Islet of Langerhans (tissue), 1 donor: ENCODE results near the gene FTL.

Experiments
- FAIRE-seq: peaks from one replicate; lab custom pipeline; 2011; peaks lifted over from hg19 to GRCh38; lab: Jason Lieb, UNC

The FTL gene

GRCh38 chr19:48966541-48967345, 1.6 kb downstream of the FTL start:
- no peak for FAIRE-seq

DNA sequence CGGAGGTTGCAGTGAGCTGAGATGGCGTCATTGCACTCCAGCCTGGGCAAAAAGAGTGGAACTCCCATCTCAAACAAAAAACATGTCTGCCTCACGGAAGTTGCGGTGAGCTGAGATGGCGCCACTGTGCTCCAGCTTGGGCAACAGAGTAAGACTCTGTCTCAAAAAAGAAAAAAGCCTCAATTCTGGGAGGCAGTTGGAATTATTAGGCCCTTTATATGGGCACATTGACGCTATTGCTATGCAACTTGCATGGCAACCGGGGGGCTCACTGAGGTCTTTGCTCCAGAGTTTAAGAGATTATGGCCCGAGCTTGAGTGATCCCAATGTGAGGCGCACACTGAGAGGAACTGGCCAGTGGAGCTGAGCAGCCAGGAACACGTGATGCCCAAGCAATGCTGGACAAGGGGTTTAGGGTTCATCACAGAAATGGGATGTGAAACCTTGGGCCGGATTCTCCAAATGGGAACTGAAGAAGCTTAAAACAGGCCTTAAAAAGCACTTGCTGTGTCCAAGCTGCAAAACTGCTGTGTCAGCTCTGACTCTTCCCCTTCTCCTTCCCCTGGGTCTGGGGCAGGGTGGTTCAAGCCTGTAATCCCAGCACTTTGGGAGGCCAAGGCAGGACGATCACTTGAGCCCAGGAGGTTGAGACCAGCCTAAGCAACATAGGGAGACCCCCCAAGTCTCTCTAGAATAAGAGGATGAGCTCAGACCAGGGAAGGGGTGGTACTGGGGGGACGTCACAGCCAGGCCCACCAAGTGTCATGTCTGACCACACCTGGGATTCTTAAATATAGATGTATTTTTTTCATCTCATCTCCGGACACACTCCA, 2.5 kb downstream of the FTL start:
- FAIRE-seq = no peak

GRCh38 chr19:48968179-48968661, 3.1 kb downstream of the FTL start:
- no peak for FAIRE-seq

- no peak for FAIRE-seq
Observed at GRCh38 chr19:48968813-48969218, 3.7 kb downstream of the FTL start.

DNA sequence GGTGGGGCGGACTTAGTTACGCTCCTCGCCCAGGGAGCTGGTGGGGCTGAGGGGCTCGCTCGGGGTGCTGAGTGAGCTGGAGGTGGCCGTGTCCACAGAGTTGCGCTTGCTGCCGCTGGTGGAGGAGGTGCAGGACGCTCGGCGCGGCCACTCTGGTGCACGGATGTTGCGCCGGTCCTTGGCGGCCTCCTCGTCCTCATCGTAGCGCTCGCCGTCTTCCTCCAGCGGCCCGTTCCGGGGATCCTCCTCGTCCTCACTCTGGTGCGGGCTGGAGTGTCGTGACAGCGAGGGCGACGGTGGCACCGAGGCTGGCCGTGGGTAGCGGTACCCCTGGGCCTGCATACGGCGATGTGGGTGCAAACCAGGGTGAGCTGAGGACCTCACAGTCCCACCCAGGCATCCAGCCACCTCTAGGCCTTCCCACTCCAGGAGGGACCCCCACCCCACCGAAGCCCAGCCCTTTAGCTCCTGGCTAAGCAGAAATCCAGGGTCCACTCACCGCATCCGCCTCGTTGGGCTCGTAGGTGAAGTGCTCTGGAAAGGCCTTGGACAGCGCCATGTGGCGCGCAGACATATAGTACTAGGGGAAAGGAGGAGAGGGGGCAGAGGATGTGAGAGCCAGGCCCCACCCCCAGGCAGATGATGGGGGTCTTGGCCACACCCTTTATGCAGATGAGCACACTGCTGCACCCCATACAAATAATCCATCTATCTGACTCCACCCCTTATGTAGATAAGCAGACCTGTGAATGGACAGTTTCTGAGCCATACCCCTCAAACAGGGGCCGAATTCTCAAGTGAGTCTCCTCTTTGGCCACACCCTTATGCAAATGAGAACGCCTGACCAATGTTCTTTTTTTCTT, 4.4 kb downstream of the FTL start:
- FAIRE-seq = no peak

DNA sequence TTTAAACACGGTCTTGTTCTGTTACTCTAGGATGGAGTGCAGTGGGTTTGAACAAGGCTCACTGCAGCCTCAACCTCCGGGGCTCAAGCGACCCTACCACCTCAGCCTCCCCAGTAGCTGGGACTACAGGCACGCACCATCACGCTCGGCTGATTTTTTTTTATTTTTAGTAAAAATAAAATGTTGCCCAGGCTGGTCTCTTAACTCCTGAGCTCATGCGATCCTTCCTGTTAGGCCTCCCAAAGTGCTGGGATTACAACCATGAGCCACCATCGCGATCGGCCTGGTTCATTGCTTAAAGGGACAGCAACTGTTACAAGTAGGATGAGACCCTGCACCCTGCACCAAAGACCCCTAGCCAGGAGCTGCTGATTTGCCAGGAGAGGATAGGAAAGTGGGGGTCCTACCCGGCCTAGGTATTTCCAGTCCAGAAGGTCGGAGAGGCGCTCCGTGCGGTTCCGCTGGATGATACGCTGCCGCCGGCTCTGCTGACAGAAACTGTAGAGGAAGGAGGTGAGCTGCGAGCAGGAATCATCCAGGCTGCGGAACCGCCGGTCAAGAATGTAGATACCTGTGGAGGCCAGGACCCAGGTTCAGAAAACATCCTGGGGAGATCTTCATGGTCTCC, 5.1 kb downstream of the FTL start:
- no peak for FAIRE-seq

GRCh38 chr19:48970923-48971395, 5.8 kb downstream of the FTL start:
- no peak for FAIRE-seq

GRCh38 chr19:48975947-48976847, 11.1 kb downstream of the FTL start:
- no peak for FAIRE-seq

- FAIRE-seq = no peak
Observed at GRCh38 chr19:48977061-48977460, 12.0 kb downstream of the FTL start.

- no peak for FAIRE-seq
Observed at GRCh38 chr19:48982280-48982679, 17.2 kb downstream of the FTL start.

GRCh38 chr19:48985711-48986110, 20.6 kb downstream of the FTL start:
- FAIRE-seq = no peak

- FAIRE-seq = no peak
Observed at GRCh38 chr19:48986211-48986610, 21.1 kb downstream of the FTL start.

DNA sequence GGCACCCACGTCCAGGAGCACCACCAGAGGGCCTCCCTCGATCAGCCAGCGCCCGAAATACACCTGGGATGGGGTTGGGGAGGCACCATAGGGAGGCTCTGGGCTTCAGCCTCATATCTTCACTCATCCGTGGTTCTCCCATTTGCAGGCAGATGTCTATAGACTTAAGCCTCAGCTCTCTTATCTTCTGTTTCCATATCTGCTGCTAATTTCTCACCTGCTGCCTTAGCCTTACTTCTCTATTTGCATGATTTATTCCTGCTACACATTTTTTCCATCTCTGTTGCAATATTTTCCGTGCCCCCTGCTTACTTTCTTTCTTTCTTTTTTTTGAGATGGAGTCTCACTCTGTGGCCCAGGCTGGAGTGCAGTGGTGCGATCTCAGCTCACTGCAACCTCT, 22.2 kb downstream of the FTL start:
- no peak for FAIRE-seq

- FAIRE-seq = no peak
Observed at GRCh38 chr19:48988286-48988685, 23.2 kb downstream of the FTL start.

DNA sequence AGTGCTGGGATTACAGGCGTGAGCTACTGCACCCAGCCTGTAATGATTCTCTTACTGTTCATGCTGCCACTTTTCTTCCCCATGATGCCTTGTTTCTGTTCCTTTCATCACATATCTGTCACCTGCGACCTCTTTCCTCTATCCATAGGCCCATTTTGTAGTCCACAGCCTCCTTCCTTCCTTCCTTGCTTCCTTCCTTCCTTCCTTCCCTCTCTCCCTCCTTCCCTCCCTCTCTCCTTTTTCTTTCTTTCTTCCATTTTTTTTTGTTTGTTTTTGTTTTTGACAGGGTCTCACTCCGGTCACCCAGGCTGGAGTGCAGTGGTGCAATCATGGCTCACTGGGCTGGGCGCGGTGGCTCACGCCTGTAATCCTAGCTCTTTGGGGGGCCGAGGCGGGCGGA, 23.8 kb downstream of the FTL start:
- no peak for FAIRE-seq

GRCh38 chr19:48989701-48990291, 24.7 kb downstream of the FTL start:
- FAIRE-seq = no peak

DNA sequence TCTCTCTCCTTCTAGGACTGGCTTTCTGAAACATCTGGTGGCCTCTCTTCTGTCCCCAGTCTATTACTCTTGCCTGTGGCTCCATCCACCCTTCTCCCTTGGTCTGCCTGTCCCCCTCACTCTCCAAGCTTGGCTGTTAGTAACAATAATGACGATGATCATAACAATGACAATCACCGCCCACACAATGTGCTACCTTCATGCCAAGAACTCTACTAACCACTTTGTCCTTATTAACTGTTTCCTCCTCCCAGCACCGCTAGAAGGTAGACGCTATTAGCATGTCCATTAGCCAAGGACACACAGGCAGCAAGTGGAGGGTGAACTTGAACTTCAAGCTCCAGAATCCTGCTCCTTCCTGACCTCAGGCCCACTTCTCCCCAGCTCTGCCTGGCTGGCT, 25.3 kb downstream of the FTL start:
- FAIRE-seq = no peak

- FAIRE-seq = no peak
Observed at GRCh38 chr19:48991011-48991609, 26.0 kb downstream of the FTL start.

DNA sequence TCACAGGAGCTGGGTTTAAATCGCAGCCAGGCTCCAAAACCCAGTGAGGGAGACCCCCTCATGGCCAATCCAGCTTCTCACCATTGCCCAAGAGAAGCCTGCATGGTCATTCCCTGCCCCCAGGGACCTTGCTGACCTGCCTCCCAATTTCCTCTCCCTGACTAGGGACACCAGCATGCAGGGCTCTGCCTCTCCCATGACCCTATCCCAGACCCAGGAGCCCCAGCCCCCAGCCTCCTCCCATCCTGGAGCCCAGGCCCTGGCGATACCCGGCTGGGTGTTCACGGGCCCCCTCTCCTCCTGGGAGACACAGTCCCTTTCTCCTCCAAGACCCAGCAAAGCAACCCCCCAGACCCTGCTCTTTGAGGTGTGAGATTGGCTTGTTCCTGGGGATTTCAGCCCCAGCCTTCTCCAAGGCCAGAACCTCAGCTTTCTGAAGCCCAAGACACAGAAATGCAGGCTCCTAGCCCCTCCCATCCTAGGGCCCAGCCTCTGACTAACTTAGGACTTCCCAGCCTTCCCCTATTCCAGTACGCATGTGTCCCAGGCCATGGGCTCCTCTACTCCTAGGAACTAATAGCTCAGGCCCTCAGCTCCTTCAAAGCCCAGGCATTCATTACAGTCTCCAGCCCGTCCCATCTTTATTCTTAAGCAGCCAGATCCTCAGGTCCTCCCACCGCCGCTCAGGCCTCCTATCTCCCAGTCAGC, 26.9 kb downstream of the FTL start:
- FAIRE-seq = no peak
